ENCODE measurements around the gene PEBP1. TPM values are rescaled to one million over a fixed set of nuclear protein-coding genes. Genes with fewer than 3 reads are reported as not detected.

PEBP1 gene
- 100 to 1,000 TPM; 166 to 237 (median 192) TPM for total RNA-seq

- H3K27ac ChIP-seq, result peak within 1 kb of the TSS; percentile 87 to 96 (median 94)
- peaks cover 0 to 30% (median 11%) of the 10 kb centered on the region in 3 donors for H3K36me3 ChIP-seq
- intact Hi-C loops (cut with DNase I), result no loop called here
- no peaks in the 10 kb centered on the region for H3K9me3 ChIP-seq
- H3K4me1 ChIP-seq, result peaks cover 5 to 54% (median 22%) of the 10 kb centered on the region in 3 donors
- DNase-seq, result peak; percentile 60
- TF ChIP-seq CTCF (IDR thresholded peaks at IDR 0.05) (peak in 2 of 6 experiments; percentile 9 to 13), POLR2A (IDR thresholded peaks at IDR 0.05) (peak in 3 of 4 donors; percentile 50 to 90 (median 88))
- WGBS, 2 donors, result 0% methylated on average over 6 to 10 of the region's 70 CpGs
- no peaks in the 10 kb centered on the region for H3K27me3 ChIP-seq
- H3K4me3 ChIP-seq, result peak within 1 kb of the TSS; percentile 63 to 100 (median 96)
These were observed at the start of gene PEBP1 for GRCh38 chr12:118135788-118136558. Gene PEBP1, plus strand, starts transcription at chr12:118136124. Its CDS starts 86 bp downstream, at chr12:118136210.

DNA sequence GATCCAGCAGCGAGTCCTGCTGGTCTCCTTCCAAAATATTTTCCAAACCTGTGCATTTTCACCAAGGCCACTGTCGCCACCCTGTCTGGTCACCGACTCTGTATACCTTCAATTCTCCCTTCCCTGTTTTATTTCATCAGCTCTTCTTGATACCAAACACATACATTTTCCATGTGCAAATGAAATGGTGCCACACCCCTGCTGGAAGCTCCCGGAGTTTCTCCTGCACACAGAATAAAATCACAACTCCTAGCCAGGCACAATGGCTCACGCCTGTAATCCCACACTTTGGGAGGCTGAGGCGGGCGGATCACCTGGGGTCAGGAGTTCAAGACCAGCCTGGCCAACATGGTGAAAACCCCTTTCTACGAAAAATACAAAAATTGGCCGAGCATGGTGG, 46.1 kb upstream of the PEBP1 start:
- TF ChIP-seq POLR2A (IDR thresholded peaks at IDR 0.05), result no peak
- TF ChIP-seq CTCF (IDR thresholded peaks at IDR 0.05), result no peak
- no peak for DNase-seq
- Histone ChIP-seq H3K27ac (no peak overlapping the region), H3K27me3 (no peaks in the 10 kb centered on the region), H3K9me3 (no peaks in the 10 kb centered on the region), H3K4me1 (no peaks in the 10 kb centered on the region), H3K4me3 (no peak overlapping the region), H3K36me3 (peaks cover 0 to 46% (median 4%) of the 10 kb centered on the region in 3 donors)
- intact Hi-C loops (cut with DNase I), result no loop called here
- WGBS, 2 donors, result 87 to 88% methylated on average over 9 of the region's 9 CpGs

DNA sequence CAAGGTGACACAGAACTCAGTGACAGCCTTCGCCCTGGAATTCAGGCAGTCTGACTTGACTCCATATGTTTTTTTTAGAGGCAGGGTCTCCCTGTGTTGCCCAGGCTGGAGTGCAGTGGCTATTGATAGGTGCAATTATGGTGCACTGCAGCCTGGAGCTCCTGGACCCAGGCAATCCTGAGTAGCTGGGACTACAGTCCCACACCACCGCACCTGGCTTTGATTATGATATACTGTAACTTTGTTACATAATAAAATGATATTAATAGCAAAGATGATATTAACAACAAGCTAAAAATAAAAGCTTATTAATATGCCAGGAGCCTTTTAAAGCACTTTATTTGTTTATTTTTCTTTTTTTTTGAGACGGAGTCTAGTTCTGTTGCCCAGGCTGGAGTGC, 41.9 kb upstream of the PEBP1 start:
- WGBS, 2 donors, result 84 to 87% methylated on average over 3 of the region's 3 CpGs
- H3K4me1 ChIP-seq, result peaks cover 0 to 5% (median 0%) of the 10 kb centered on the region in 3 donors
- TF ChIP-seq CTCF (IDR thresholded peaks at IDR 0.05), result no peak
- TF ChIP-seq POLR2A (IDR thresholded peaks at IDR 0.05), result no peak
- no peak overlapping the region for H3K4me3 ChIP-seq
- H3K27me3 ChIP-seq, result no peaks in the 10 kb centered on the region
- H3K36me3 ChIP-seq, result peaks cover 0 to 55% (median 4%) of the 10 kb centered on the region in 3 donors
- H3K9me3 ChIP-seq, result no peaks in the 10 kb centered on the region
- no peak for DNase-seq
- intact Hi-C loops (cut with DNase I), result no loop called here
- H3K27ac ChIP-seq, result no peak overlapping the region

DNA sequence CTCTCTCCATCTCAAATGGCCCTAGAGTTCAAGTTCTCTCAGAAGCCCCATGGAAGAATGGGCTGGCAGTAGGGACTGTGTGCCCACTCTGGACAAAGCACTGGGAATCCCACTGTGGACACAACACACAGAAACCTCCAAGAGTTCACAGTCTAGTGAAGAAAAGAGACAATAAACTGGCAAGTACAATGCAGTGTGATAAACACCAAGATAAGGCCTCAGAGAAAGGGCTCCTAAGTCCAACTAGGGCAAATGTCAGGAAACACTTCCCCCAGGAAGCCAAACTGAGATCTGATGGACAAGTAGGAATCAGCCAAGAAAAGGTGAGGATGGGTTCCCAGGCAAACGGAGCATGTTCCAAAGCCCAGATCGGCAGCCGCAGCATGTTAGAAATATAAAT, 37.5 kb upstream of the PEBP1 start:
- Histone ChIP-seq H3K4me3 (no peak overlapping the region), H3K36me3 (peaks cover 0 to 16% (median 0%) of the 10 kb centered on the region in 3 donors), H3K27me3 (no peaks in the 10 kb centered on the region), H3K4me1 (peaks cover 0 to 28% (median 9%) of the 10 kb centered on the region in 3 donors), H3K27ac (no peak overlapping the region), H3K9me3 (no peaks in the 10 kb centered on the region)
- intact Hi-C loops (cut with DNase I), result no loop called here
- no peak for DNase-seq
- WGBS, 2 donors, result 94 to 95% methylated on average over 3 of the region's 3 CpGs
- TF ChIP-seq CTCF (IDR thresholded peaks at IDR 0.05) (no peak), POLR2A (IDR thresholded peaks at IDR 0.05) (no peak)

DNA sequence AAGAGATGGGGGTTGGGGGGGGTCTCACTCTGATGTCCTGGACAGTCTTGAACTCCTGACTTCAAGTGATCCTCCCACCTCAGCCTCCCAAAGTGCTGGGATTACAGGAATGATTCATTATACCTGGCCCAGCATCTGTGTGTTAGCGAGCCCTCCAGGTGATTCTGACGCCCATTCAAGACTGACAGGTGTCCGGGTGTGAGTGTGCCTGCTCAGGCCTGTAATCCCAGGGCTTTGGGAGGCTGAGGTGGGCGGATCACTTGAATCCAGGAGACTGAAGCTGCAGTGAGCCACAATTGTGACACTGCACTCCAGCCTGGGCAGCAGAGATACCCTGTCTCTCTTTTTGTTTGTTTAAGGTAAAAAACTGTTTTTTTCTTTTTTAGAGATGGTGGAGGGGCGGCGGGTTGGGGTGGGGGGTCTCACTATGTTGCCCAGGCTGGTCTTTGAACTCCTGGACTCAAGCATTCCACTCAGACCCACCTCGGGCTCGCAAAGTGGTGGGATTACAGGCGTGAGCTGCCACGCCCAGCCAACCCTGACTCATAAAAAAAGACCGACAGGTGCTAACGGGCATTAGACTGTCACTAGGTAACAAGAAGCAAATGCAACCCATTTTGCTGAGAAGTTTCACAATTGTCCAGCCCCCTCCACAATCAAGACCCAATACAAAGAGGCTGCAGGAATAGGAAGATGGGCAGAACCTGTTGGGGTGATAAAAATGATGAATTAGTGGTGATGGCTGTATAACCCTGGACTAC, 36.8 kb upstream of the PEBP1 start:
- TF ChIP-seq POLR2A (IDR thresholded peaks at IDR 0.05), result no peak
- TF ChIP-seq CTCF (IDR thresholded peaks at IDR 0.05), result no peak
- peaks cover 0 to 9% (median 0%) of the 10 kb centered on the region in 3 donors for H3K36me3 ChIP-seq
- H3K4me3 ChIP-seq, result no peak overlapping the region
- 10 to 34% methylated on average over 3 to 10 of the region's 12 CpGs for WGBS, 2 donors
- no peak overlapping the region for H3K27ac ChIP-seq
- intact Hi-C loops (cut with DNase I), result no loop called here
- no peaks in the 10 kb centered on the region for H3K27me3 ChIP-seq
- H3K9me3 ChIP-seq, result no peaks in the 10 kb centered on the region
- peaks cover under 1 to 32% (median 9%) of the 10 kb centered on the region in 3 donors for H3K4me1 ChIP-seq
- no peak for DNase-seq
